OCI-LY1 (cell line): ENCODE results near the gene POLD2.

ENCODE experiments used
- EZH2 ChIP-seq: fragments of 200-600 bp; sonication (generic), shearing (Covaris generic); IDR thresholded peaks from 2 replicates; pipeline ENCODE4 v1.8.0; 2017; ENCODE audit warnings: borderline replicate concordance, mixed run types, mild to moderate bottlenecking, antibody characterized with exemption, low read length, moderate library complexity, mixed read lengths
- TF ChIP-seq, protein P1 (sequence below): fragments of 200-600 bp; sonication (generic), shearing (Covaris generic); IDR thresholded peaks from 2 replicates; pipeline ENCODE4 v1.5.1; 2017; ENCODE audit warnings: mild to moderate bottlenecking, antibody characterized with exemption, low read length, moderate library complexity, mixed read lengths

DNA sequence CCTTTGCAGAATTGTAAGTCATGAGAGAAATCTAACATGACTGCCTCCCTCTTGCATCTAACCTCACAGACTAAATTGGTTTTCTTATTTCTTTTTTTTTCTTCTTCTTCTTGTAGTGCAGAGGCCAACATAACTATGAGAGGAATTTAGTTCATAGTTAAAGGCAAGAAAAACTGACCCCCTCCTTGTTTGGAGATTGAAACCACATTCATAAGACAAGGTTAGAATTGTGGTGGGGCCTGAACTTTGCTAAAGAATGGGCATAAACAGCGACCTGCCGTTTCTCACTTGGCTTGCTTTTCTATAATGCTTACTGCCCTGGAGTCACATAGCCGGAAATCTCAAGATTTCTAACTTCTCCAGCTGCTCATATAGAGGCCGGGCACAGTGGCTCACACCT, 38.6 kb downstream of the POLD2 start:
- TF ChIP-seq, protein P1, sequence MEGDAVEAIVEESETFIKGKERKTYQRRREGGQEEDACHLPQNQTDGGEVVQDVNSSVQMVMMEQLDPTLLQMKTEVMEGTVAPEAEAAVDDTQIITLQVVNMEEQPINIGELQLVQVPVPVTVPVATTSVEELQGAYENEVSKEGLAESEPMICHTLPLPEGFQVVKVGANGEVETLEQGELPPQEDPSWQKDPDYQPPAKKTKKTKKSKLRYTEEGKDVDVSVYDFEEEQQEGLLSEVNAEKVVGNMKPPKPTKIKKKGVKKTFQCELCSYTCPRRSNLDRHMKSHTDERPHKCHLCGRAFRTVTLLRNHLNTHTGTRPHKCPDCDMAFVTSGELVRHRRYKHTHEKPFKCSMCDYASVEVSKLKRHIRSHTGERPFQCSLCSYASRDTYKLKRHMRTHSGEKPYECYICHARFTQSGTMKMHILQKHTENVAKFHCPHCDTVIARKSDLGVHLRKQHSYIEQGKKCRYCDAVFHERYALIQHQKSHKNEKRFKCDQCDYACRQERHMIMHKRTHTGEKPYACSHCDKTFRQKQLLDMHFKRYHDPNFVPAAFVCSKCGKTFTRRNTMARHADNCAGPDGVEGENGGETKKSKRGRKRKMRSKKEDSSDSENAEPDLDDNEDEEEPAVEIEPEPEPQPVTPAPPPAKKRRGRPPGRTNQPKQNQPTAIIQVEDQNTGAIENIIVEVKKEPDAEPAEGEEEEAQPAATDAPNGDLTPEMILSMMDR, result no peak
- TF ChIP-seq EZH2, result no peak
